Measurements from ENCODE around the gene C2orf69.
"Not testable (repeated sequence)": the region's sequence is repeated elsewhere in the genome, so short reads cannot be mapped to it uniquely, and the experiment has no call there.

Gene C2orf69, protein sequence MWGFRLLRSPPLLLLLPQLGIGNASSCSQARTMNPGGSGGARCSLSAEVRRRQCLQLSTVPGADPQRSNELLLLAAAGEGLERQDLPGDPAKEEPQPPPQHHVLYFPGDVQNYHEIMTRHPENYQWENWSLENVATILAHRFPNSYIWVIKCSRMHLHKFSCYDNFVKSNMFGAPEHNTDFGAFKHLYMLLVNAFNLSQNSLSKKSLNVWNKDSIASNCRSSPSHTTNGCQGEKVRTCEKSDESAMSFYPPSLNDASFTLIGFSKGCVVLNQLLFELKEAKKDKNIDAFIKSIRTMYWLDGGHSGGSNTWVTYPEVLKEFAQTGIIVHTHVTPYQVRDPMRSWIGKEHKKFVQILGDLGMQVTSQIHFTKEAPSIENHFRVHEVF

DNA sequence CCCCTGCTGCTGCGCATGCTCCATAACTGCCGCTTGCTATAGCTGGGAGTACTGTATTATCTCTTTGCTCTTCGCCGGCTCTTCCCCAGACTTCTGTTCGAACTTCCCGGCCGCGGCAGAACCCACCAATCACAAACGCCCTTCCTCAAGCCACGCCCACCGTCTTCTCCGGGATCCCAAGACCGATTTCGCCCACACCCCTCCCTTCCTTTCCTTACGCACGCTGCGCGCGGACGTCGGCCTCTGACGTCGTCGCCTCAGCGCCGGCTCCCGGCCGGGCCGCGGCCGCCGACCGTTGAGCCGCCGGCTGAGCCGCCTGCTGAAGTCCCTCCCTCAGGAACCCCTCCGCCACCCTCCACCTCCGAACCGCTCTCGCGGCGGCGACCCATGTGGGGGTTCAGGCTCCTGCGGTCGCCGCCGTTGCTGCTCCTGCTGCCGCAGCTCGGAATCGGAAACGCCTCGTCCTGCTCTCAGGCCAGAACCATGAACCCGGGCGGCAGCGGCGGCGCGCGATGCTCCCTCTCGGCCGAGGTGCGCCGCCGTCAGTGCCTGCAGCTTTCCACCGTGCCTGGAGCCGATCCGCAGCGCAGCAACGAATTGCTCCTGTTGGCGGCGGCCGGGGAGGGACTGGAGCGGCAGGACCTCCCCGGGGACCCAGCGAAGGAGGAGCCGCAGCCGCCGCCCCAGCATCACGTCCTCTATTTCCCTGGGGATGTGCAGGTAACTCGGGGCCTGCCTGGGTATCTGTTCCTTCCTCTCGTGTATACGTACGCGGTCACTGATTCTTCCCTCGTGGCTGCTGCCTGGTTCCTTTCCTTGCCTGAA is at the start of gene C2orf69:
Gene C2orf69 (plus strand): TSS at position 242 of the 825 bp plus-strand sequence. CDS start 146 bp downstream, at position 388.
- DNase-seq = peak; percentile 92

DNA sequence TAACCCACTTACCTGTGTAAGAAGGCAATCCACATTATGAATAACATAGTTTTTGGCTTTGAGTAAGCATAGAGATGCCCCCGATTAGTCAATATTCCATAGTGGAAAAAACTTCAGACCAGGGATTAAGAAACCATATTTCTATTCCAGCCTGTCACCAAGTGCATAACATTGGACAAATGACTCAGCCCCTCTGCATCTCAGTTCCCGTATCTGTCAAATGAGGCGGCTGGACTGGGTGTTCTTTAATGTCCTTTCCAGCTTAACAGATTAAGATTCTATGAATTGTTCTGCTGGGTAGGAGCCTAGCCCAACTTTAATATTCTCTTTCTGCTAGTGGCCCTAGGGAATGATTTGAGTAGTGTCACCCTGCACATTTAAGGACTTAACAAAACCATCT is 48.3 kb upstream of the C2orf69 start:
- DNase-seq = no peak

DNA sequence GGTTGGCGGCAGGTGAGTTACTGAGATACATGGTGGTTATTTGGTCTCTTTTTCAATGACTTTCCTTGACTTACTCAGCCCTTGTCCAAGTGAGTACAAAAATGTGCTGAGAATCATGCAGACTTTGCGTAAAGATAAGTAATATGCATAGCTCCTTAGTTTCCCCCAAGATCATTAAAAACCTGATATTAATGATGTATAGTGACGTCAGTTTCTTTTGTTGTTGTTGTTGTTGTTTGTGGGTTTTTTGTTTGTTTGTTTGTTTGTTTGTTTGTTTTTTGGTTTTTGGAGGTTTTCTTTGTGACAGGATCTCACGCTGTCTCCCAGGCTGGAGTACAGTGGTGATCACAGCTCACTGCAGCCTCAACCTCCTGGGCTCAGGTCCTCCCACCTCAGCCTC is 45.2 kb upstream of the C2orf69 start:
- no peak for DNase-seq

DNA sequence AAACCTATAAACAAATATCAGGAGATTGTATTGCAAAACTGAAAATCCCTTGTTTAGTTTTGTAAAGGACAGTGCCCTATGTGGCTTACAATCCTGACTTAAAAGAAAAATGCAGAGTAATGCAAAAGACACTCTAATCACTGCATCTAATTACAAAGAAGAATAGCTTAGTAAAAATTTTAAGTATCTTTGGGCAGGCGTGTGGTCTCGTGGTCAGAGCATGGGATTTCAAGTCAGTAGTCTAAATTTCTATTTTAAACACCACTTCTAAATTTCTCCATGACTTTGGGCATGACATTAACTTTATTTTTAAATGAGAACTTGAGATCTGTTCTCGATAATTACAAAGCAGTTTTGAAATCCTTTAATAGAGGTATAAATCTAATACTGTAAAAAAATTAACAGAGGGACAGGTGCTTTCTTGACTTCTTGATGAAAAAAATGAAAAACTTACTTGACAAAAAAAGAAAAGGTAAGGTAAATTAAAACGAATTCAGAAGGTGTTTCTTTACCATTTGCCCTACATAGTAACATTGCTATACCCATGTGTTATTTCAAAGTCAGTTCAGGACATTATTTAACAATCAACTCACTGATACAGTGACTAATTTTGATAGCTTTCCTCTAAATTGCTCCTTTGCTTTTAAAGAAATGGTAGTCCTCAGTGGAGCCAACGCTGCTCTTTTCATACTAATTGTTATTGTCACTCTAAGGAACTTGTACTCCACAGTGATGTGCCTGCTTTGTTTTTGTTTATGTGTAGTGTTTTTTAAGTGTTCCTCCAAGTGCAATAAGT is 42.5 kb upstream of the C2orf69 start:
- no peak for DNase-seq

DNA sequence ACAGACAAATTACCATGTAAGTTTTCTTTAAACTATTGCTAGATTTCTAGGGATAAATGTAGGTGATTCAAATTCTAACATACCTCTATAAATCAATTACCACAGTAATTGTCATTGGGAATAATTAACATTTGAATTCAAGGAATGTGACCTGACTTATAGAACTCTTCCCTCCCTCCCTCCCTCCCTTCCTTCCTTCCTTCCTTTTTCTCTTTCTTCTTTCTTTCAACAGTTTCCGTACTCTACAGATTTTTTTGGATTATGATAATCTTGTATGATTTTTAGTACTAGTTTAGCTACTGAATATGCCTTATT is 41.9 kb upstream of the C2orf69 start:
- no peak for DNase-seq

DNA sequence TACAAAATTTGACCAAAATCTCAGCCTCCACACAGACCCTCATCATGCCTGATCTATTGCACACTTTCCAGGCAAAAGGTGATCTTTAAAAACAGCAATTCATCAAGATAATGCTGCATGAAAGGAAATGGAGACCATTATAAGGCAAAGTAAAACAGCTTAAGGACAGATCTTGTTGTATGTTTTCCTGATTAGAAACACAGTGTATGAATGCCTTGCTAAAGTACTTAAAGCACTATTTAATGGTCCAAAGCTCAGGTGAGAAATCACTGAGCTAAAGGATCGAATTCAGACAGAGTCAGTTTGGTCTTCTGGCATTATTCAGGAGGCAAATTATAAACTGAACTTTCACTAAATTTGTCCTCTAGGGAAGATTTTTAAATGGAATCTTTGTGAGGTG is 41.4 kb upstream of the C2orf69 start:
- DNase-seq = no peak

DNA sequence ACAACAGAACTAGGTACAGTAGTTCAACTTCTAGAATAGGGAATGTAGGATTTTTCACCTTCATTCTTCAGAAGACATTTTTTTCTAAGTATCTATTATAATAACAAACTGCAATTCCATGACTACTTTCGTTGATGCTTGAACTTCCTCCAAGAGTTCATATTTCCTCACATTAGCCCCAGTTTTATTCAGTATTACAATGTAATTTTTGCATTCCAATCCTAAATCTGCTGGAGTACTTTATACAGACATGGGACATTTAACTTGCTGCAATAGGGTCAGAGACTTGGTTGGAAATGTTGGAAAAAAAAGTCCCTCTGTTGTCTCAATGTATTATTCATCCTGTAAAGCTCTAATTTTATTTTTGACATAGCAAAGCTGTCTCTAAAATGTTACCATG is 40.5 kb upstream of the C2orf69 start:
- DNase-seq = no peak

DNA sequence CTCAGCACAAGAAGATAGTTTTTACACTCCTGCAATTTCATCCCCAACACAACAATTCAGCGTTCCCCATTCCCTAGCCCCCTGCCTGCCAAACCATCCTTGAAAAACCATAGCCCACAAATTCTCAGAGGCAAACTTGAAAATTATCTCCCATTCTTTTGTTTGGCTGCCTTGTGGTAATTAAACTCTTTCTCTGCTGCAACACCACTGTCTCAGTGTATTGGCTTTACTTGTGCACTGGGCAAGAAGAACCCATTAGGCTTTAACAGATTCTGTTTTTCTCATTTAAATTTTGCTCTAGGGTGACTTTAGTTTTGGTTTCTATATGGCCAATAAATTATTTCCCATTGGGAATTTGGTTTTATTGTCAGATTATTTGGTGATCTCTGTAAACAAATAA is 36.9 kb upstream of the C2orf69 start:
- no peak for DNase-seq

DNA sequence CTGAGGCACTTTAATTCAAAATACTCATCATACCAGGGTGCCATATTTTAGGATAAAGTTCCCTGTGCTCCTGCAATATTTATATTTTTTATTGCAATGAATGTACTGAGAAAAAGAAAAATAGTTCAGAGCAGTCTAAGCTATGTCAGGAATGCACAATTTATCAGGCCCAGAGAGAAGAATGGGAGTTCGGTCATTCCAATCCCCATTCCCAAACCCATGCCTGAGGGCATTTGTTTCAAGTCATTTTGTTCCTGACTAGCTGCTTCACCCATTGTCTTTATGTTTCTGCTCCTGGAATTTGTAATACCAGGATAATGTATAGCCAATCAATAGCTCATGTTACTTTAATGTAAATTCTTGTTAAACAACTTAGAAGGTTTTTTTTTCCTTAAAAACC is 35.7 kb upstream of the C2orf69 start:
- no peak for DNase-seq

DNA sequence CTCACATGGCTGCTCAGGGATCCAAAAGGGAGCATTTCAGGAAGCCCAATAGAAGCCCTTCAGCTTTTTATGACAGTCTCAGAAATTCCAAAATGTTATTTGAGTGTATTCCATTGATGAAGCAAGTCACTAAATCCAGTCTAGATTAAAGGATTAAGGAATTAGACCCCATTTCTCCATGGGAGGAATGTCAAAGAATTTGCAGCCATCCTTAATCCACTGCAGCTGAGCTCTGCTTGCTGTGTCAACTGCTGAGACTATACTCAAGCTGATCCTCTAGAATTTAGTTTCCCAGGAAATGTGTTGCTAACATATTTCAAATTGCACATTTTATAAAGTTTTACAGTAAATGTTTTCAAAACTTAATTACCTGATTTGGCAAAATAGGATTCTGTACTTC is 28.4 kb upstream of the C2orf69 start:
- DNase-seq = no peak

DNA sequence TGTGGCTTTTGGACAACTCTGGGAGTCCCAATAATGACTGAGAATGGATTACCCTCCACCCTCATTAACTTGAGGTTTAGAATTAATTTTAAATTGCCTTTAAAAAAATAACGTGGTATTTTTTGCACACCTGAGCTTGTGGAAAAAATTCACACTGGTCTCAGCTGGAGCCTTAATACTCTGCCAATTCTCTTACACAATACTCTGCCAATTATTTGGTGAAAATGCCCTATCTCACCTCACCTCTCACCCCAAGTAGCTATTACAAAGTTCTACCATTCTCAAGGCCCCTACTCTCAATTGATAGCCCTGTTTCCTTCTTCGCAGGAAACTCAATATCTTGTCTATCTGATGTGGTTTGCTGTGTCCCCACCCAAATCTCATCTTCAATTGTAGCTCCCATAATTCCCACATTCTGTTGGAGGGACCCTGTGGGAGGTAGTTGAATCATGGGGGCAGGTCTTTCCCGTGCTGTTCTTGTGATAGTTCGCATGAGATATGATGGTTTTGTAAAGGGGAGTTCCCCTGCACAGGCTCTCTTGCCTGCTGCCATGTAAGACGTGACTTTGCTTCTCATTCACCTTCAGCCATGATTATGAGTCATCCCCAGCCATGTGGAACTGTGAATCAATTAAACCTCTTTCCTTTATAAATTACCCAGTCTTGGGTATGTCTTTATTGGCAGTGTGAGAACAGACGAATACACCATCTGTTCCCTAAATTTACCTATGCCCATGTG is 27.4 kb upstream of the C2orf69 start:
- no peak for DNase-seq

DNA sequence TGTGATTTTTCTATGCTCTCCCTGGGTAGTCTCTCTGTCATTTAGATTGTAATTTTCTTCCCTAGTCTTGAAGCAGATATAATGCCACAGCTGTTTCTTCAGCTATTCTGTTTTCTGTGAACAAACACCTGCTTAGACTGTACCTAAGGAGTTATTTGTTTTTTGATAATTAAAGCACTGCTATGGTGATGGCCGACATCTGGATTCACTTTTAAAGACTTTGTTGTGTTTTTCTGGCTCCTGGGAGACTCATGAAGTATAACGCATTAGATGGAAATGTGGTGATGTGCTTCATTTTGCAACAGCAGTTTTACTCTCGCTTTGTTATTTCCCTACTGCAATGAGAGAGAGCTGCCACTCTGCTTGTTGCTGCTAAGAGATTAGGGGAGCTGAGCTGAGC is 15.7 kb upstream of the C2orf69 start:
- no peak for DNase-seq

DNA sequence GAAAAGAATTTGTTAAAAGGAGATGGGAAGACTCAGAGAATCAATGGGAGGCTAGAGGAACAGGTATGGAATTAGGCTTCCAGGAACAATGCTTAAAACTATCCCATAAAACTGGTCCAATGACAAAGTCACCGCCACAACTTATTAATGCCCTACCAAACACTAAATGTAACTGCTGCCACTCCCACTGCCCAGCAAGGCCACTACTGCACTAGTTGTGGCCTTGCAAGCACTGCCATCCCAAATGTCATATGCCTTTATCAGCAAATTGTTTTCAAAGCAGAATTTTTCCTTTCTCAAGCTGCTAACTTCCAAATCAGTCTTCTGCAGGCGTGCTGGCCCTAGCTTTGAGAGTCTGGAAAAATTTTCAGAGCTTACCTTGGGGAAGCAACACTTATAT is 14.5 kb upstream of the C2orf69 start:
- no peak for DNase-seq

DNA sequence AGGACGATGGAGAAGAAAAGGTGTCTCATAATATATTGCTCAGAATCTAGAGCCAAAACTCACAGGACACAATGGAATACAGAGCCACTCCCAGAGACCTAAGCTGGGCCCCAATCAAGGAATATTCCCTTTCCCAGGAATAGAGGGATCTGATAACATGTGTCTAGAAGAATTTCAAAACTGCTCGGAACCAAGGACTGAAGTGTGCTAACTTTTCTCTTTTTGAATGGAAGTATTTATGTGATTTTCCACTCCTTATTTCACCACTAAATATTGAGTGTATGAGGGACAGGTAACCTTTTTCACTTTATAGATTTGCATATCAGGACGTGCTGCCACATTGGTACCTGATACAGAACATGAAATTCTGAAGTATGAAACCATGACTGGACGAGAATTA is 9.2 kb upstream of the C2orf69 start:
- DNase-seq = no peak

DNA sequence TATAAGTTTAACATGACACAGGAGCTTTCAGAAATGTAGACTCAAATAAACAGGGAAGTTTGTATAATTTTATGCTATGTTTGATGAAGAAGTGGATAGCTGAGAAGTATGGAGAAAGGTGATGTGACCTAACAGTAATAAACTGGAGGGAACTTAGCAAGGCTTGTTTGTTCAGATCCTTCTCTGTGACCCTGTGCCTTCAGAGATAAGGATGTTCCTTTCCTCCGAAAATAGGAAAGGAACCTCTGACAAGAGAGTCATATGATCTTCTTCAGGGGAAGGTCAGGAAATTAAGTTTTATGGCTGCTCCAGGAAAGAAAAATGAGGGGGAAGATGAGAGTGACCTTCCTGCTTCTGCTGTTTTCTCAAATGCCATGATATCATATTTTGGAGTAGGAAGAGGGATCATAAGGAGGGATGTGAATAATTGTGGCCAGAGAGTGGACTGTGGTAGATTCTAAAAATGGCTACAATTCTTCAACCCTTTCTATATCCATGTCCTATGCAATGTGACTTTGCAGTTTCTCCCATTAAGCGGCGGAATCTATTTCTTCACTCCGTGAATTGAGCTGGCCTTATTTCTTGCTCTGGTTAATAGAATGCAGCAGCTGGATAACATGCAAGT is 8.5 kb upstream of the C2orf69 start:
- no peak for DNase-seq

DNA sequence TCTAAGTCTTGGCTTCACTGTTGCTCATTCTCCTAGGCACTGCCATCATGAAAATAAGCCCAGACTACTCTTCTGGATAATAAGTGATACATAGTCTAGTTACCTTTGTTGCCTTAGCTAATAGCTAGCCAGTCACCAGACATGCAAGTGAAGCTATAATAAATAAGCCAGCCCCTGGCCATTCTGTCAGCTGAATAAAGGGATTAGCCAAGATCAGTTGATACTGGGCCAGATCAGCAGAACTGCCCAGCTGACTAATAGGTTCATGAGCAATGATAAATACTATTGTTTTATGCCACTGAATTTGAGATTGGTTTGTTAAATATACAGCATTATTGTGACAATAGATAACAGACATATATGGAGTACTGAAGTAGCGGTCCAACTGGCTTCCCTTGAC is 8.0 kb upstream of the C2orf69 start:
- no peak for DNase-seq

DNA sequence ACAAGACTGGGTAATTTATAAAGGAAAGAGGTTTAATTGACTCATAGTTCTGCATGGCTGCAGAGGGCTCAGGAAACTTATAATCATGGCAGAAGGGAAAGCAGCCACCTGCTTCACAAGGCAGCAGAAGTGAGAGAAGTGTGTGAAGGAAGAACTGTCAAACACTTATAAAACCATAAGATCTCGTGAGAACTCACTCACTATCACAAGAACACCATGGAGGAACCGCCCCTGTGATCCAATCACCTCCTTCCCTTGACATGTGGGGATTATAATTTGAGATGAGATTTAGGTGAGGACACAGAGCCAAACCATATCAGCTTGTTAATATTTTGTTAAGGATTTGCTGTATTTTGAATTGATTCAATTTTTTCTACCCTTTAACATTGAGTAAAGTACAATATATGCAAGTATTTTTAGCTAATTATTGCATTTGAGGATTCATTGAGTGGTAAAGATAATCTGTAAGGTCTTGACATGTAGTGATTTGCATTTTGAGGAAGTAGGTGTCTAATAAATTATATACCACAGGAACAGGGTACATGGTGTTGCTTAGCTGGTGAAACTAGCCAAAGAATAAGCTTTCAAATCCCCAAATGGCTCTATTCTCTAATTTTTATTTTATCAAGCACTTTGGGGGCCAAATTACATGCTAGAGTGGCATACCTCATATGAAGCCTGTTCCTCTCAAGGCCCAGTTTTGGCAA is 3.9 kb upstream of the C2orf69 start:
- DNase-seq = no peak

DNA sequence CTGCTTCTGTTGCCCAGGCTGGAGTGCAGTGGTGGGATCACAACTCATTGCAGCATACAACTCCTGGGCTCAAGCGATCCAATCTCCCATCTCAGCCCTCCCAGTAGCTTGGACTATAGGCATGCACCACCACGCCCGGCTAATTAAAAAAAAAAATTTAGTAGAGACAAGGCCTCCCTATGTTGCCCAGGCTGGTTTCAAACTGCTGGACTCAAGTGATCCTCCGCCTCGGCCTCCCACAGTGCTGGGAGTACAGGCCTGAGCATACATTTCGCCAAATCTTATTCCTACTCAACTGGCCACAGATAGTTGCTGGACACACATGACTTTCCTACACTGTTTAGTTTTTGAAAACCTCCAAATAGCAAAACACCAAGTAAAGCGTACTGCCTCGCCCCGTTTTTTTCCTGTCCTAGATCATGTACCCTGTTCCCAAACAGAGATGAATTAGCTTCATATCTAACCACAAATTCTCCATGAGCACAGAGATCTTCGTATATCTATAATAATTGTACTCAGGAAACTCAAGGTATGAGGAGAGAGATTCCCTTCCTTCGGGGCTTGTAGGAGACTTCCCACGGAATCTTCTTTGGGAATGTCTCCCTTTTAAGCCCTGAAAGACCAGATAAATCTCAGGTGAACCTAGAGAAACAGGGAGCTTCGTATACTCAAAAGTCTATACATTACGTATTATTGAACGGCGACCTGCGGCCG is 598 bp upstream of the C2orf69 start:
- no peak for DNase-seq

DNA sequence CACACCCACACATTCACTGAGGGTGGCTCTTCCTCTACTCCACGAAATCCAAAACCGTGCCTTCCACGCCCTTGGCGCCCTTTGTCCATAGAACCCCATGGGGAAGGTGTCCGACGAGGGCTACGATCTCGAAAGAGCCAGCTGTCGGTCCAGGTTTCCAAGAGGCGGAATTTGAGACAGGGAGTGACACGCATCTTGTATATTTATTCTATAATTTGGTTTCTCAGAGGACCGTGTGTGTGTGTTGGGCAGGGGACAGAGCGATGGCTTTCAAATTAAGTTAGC is 726 bp downstream of the C2orf69 start:
- DNase-seq = no peak

DNA sequence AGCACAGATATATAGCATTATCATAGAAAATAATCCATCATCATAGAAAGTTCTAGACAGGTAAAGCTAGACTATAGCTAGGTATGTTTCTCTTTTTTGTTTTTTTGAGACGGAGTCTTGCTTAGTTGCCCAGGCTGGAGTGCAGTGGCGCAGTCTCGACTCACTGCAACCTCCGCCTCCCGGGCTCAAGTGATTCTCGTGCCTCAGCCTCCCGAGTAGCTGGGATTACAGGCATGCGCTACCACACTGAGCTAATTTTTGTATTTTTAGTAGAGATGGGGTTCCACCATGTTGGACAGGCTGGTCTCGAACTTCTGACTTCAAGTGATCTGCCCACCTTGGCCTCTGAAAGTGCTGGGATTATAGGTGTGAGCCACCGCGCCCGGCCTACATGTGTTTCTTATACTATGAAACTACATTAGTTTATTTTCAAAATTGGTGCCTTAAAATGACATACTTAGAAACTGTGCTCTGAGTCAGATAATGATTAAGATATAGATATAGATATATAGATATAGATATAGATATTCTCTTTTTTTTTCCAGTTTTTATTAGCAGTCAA is 1.5 kb downstream of the C2orf69 start:
- not testable (repeated sequence) for DNase-seq

DNA sequence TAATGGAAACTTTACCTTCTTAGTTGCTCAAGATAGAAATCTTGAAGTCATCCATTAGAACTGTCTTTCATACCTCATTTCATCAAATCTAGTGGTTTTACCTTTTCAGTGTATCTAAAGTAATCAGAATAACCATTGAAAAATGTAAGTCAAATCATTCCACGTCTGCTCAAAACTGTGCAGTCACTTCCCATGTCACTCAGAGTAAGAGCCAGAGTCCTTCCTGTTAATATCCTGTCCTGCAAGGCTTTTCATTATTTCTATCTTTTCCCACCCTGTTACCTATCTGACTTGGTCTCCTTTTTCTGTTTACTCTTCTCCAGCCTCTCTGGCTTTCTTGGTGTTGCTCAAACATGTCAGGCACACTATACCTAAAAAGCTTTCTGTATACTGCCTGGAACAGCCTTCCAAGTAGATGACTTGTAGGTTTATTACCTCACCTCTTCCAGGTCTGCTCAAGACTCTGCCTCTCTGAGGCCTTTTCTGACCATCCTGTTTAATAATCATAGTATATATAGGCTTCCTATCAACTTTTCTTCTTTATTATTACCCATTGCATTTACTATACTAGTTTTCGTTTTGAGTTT is 3.4 kb downstream of the C2orf69 start:
- DNase-seq = no peak
